Trophoblast cell (in vitro differentiated cells and primary cell): Measurements from ENCODE around the gene ZMYND19.
"Not testable (repeated sequence)": the region's sequence is repeated elsewhere in the genome, so short reads cannot be mapped to it uniquely, and the experiment has no call there.

Experiments
- DNase-seq, 2 donors: peaks; one replicate each; pipeline ENCODE4 v3.0.0-alpha.2; 2016
- H2AFZ ChIP-seq: 2 replicates; pipeline ENCODE4 v1.6.1; 2013; ENCODE audit warnings: low read length, moderate library complexity, mild to moderate bottlenecking; ENCODE audit not compliant: insufficient read depth, poor library complexity
- H2AK5ac ChIP-seq: 2 replicates; pipeline ENCODE4 v1.6.1; 2013; ENCODE audit warnings: mild to moderate bottlenecking, low read length
- H2BK120ac ChIP-seq: 2 replicates; pipeline ENCODE4 v1.6.1; 2013; ENCODE audit warnings: low read length, mild to moderate bottlenecking, moderate library complexity; ENCODE audit not compliant: insufficient read depth, poor library complexity
- H2BK12ac ChIP-seq: 2 replicates; pipeline ENCODE4 v1.6.1; 2013; ENCODE audit warnings: mild to moderate bottlenecking, low read length, moderate library complexity
- H2BK5ac ChIP-seq: 2 replicates; pipeline ENCODE4 v1.6.1; 2013; ENCODE audit warnings: low read length, low read depth, moderate library complexity, mild to moderate bottlenecking; ENCODE audit not compliant: poor library complexity
- H3K14ac ChIP-seq: 2 replicates; pipeline ENCODE4 v1.6.1; 2013; ENCODE audit warnings: mild to moderate bottlenecking, low read length
- H3K18ac ChIP-seq: 2 replicates; pipeline ENCODE4 v1.6.1; 2013; ENCODE audit warnings: mild to moderate bottlenecking, low read length
- H3K23ac ChIP-seq: 2 replicates; pipeline ENCODE4 v1.6.1; 2013; ENCODE audit warnings: low read length
- H3K27ac ChIP-seq: 2 replicates; pipeline ENCODE4 v1.5.1; 2013; ENCODE audit warnings: low read depth, mild to moderate bottlenecking, inconsistent platforms, low read length, moderate library complexity
- H3K27me3 ChIP-seq: 2 replicates; pipeline ENCODE4 v1.6.1; 2013; ENCODE audit warnings: inconsistent platforms, mild to moderate bottlenecking, low read length, moderate library complexity; ENCODE audit not compliant: insufficient read depth
- H3K36me3 ChIP-seq, 2 experiments: 1 replicate in 1 of 2; 2 replicates in 1 of 2; pipeline ENCODE4 v1.6.1; 2013; ENCODE audit warnings: low read length in 2 of 2, mild to moderate bottlenecking in 2 of 2, moderate library complexity in 1 of 2; ENCODE audit not compliant: insufficient read depth in 2 of 2, control insufficient read depth in 1 of 2
- H3K4ac ChIP-seq: 2 replicates; pipeline ENCODE4 v1.6.1; 2013; ENCODE audit warnings: low read depth, mild to moderate bottlenecking, low read length, moderate library complexity
- H3K4me1 ChIP-seq, 2 experiments: 1 replicate in 1 of 2; 2 replicates in 1 of 2; pipeline ENCODE4 v1.6.1; 2013; ENCODE audit warnings: low read length in 2 of 2, mild to moderate bottlenecking in 2 of 2, moderate library complexity in 1 of 2; ENCODE audit not compliant: insufficient read depth in 2 of 2, control insufficient read depth in 1 of 2
- H3K4me2 ChIP-seq: 2 replicates; pipeline ENCODE4 v1.6.1; 2013; ENCODE audit warnings: inconsistent platforms, mild to moderate bottlenecking, low read length, moderate library complexity
- H3K4me3 ChIP-seq: 2 replicates; pipeline ENCODE4 v1.5.1; 2013; ENCODE audit warnings: mild to moderate bottlenecking, low read depth, low read length, inconsistent platforms
- H3K79me1 ChIP-seq: one replicate; pipeline ENCODE4 v1.6.1; 2013; ENCODE audit warnings: low read length
- H3K79me2 ChIP-seq: 2 replicates; pipeline ENCODE4 v1.6.1; 2013; ENCODE audit warnings: low read length, mild to moderate bottlenecking; ENCODE audit not compliant: control insufficient read depth, insufficient read depth, poor library complexity
- H3K9ac ChIP-seq: 2 replicates; pipeline ENCODE4 v1.6.1; 2013; ENCODE audit warnings: mild to moderate bottlenecking, low read length
- H3K9me3 ChIP-seq: 2 replicates; pipeline ENCODE4 v1.6.1; 2013; ENCODE audit warnings: low read depth, mild to moderate bottlenecking, control low read depth, inconsistent platforms, low read length; ENCODE audit not compliant: insufficient read depth
- H4K12ac ChIP-seq: 2 replicates; pipeline ENCODE4 v1.6.1; 2013; ENCODE audit warnings: low read depth, mild to moderate bottlenecking, low read length, moderate library complexity
- H4K8ac ChIP-seq: 2 replicates; pipeline ENCODE4 v1.6.1; 2013; ENCODE audit warnings: low read depth, mild to moderate bottlenecking, low read length, moderate library complexity
- H4K91ac ChIP-seq: one replicate; pipeline ENCODE4 v1.6.1; 2013; ENCODE audit warnings: low read depth, mild to moderate bottlenecking, low read length, moderate library complexity
- WGBS: extraction: QIAGEN DNeasy Blood & Tissue Kit; methylation state at CpG from one replicate; pipeline ENCODE4 v1.1.7; 2013; ENCODE audit warnings: missing lambda C conversion rate; ENCODE audit not compliant: insufficient read length, insufficient coverage; ENCODE audit errors: extremely low coverage; 5-methylcytosine and 5-hydroxymethylcytosine counted together

Gene ZMYND19

GRCh38 chr9:137603879-137604278 is 13.6 kb upstream of the ZMYND19 start:
- H3K9me3 ChIP-seq: peaks cover 2% of the 10 kb centered on the region
- H3K79me2 ChIP-seq: peaks cover 6% of the 10 kb centered on the region
- WGBS: no CpG with 5 or more reads among the region's 13 CpGs

GRCh38 chr9:137602661-137603060 is 12.3 kb upstream of the ZMYND19 start:
- no peak overlapping the region for H3K4me2 ChIP-seq
- H2BK5ac ChIP-seq: no peak overlapping the region
- no peaks in the 10 kb centered on the region for H3K27me3 ChIP-seq
- no peak overlapping the region for H2AFZ ChIP-seq
- H3K27ac ChIP-seq: no peak overlapping the region
- peaks cover 6% of the 10 kb centered on the region for H3K79me1 ChIP-seq
- peaks cover 6% of the 10 kb centered on the region for H3K79me2 ChIP-seq
- H2AK5ac ChIP-seq: no peak overlapping the region
- H4K91ac ChIP-seq: no peak overlapping the region
- H2BK12ac ChIP-seq: no peak overlapping the region
- peaks cover 2% of the 10 kb centered on the region for H3K9me3 ChIP-seq
- H3K9ac ChIP-seq: no peak overlapping the region
- H3K14ac ChIP-seq: no peak overlapping the region
- no peak overlapping the region for H2BK120ac ChIP-seq
- no peak overlapping the region for H4K8ac ChIP-seq
- no peak overlapping the region for H4K12ac ChIP-seq
- no peak overlapping the region for H3K4me3 ChIP-seq
- no peak overlapping the region for H3K18ac ChIP-seq
- peaks cover 9 to 14% of the 10 kb centered on the region in 2 experiments for H3K4me1 ChIP-seq
- no peaks in the 10 kb centered on the region for H3K36me3 ChIP-seq
- no peak overlapping the region for H3K23ac ChIP-seq
- H3K4ac ChIP-seq: no peak overlapping the region
- WGBS: no CpG with 5 or more reads among the region's 3 CpGs
- no peak for DNase-seq

More at GRCh38 chr9:137603879-137604278, 13.6 kb upstream of the ZMYND19 start:
- no peak for DNase-seq
- Histone ChIP-seq H2AFZ (no peak overlapping the region), H3K79me1 (peaks cover 6% of the 10 kb centered on the region), H4K91ac (no peak overlapping the region), H3K4ac (no peak overlapping the region), H3K4me2 (no peak overlapping the region), H2AK5ac (no peak overlapping the region), H4K8ac (no peak overlapping the region), H2BK120ac (no peak overlapping the region), H3K9ac (no peak overlapping the region), H2BK5ac (no peak overlapping the region), H3K27ac (no peak overlapping the region), H3K23ac (peak overlapping the region; percentile 87), H3K36me3 (peaks cover 0 to 2% of the 10 kb centered on the region in 2 experiments), H3K27me3 (no peaks in the 10 kb centered on the region), H4K12ac (no peak overlapping the region), H2BK12ac (no peak overlapping the region), H3K18ac (no peak overlapping the region), H3K4me3 (peak overlapping the region; percentile 10), H3K14ac (no peak overlapping the region), H3K4me1 (peaks cover 9 to 14% of the 10 kb centered on the region in 2 experiments)

- no peaks in the 10 kb centered on the region for H3K79me1 ChIP-seq
- H2AFZ ChIP-seq: no peak overlapping the region
- H3K23ac ChIP-seq: no peak overlapping the region
- no peak overlapping the region for H4K8ac ChIP-seq
- no peak overlapping the region for H4K12ac ChIP-seq
- H3K4ac ChIP-seq: no peak overlapping the region
- H2BK12ac ChIP-seq: no peak overlapping the region
- H3K27ac ChIP-seq: no peak overlapping the region
- no CpG with 5 or more reads among the region's 8 CpGs for WGBS
- H3K9ac ChIP-seq: no peak overlapping the region
- H4K91ac ChIP-seq: no peak overlapping the region
- no peak overlapping the region for H2AK5ac ChIP-seq
- H2BK120ac ChIP-seq: no peak overlapping the region
- H3K9me3 ChIP-seq: no peaks in the 10 kb centered on the region
- no peak overlapping the region for H2BK5ac ChIP-seq
- no peaks in the 10 kb centered on the region for H3K36me3 ChIP-seq
- H3K4me1 ChIP-seq: no peaks in the 10 kb centered on the region
- H3K18ac ChIP-seq: no peak overlapping the region
- H3K14ac ChIP-seq: no peak overlapping the region
- H3K27me3 ChIP-seq: no peaks in the 10 kb centered on the region
- DNase-seq: no peak
- no peak overlapping the region for H3K4me2 ChIP-seq
- no peak overlapping the region for H3K4me3 ChIP-seq
- H3K79me2 ChIP-seq: no peaks in the 10 kb centered on the region
Observed at GRCh38 chr9:137598943-137599342, 8.6 kb upstream of the ZMYND19 start.

- WGBS: no CpG with 5 or more reads among the region's 7 CpGs
- not testable (repeated sequence) for DNase-seq, H3K79me1 ChIP-seq, H2BK120ac ChIP-seq, H3K18ac ChIP-seq, H2AK5ac ChIP-seq, H3K27ac ChIP-seq, H3K79me2 ChIP-seq, H3K4ac ChIP-seq, H3K36me3 ChIP-seq, H4K12ac ChIP-seq, H3K9ac ChIP-seq, H4K8ac ChIP-seq, H3K4me3 ChIP-seq, H2BK5ac ChIP-seq, H2AFZ ChIP-seq, H3K23ac ChIP-seq, H3K27me3 ChIP-seq, H3K4me2 ChIP-seq, H3K4me1 ChIP-seq, H2BK12ac ChIP-seq, H3K14ac ChIP-seq, H4K91ac ChIP-seq, H3K9me3 ChIP-seq
Observed at GRCh38 chr9:137596577-137596976, 6.3 kb upstream of the ZMYND19 start.
